Fibroblast of gingiva (primary cell): ENCODE measurements around the gene CTSA.
"Not testable (repeated sequence)": the region's sequence is repeated elsewhere in the genome, so short reads cannot be mapped to it uniquely, and the experiment has no call there.

Source experiments
- DNase-seq: peaks from one replicate; pipeline ENCODE4 v3.0.0-alpha.2; 2011; ENCODE audit warnings: low read depth

The CTSA gene

GRCh38 chr20:45867136-45867818 is 23.9 kb upstream of the CTSA start:
- DNase-seq: no peak

DNA sequence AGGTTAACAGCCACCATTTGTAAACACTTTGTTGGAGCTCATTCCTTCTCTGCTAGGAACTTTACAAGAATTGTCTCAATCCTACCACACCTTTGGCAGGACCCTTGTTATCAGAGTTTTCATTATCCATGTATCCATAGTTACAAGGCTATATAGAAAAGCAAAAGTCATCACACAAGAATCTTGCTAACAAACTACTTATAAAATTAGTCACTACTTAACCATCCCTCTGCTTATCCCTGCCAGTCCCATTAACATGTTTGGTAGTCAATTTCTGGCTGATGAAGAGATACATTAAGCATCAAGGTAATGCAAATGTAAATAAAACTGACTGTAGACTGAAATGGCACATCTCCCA is 23.3 kb upstream of the CTSA start:
- DNase-seq: peak; percentile 24

DNA sequence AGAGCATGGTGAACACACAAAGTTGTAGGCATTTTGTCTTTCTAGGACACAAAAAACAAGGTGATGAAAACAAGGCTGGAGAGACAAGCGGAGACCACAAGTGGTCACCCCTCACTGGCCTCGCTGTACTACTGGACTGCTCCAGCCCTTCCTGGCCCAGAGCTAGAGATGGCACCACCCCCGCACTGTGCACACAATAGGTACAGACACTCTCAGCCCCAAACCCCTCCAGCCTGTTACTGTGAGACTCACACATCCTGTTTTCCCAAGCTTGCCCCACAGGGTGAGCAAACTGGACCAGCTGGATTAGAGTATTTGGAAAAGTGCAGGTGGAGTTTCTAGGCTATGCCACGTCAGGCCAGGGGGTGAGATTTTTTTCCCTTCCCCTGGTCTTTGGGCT is 18.5 kb upstream of the CTSA start:
- DNase-seq: no peak

DNA sequence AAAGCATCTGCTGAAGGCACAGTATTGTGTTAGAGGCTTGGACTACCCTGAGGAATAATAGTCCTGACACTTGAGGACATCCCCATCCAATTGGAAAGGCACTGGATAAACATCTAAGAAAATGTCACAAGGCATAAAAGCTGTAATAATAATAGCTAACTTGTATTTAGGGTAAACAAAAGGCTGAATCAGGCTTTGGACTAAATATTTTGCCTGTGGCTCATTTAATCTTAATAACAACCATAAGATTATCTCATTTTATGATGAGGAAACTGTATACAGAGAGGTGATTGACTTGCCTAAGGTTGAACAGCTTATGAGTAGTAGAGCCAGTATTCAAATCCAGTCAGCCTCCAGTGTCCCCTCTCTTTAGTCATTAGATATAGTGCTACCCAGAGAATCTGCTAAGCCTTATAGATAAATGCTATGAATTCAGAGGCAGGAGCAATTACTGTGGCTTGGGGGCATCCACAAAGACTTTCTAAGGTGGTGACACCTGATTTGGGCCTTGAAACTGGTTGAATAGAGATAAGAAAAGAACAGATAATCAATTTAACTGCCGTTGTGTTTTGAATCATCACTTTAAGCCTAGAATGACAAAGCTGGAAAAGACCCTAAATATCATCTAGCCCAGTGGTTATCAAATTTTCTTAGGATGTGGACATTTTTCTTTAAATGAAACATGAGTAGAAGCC is 17.6 kb upstream of the CTSA start:
- no peak for DNase-seq

- not testable (repeated sequence) for DNase-seq
Measured at GRCh38 chr20:45874104-45874481, 17.0 kb upstream of the CTSA start.

GRCh38 chr20:45874576-45874975 is 16.6 kb upstream of the CTSA start:
- DNase-seq: no peak

GRCh38 chr20:45878076-45878761 is 12.9 kb upstream of the CTSA start:
- DNase-seq: no peak

GRCh38 chr20:45880988-45881788 is 9.9 kb upstream of the CTSA start, which contains the start of gene ZSWIM1:
ZSWIM1 (plus strand) TSS chr20:45881227; CDS start chr20:45882593, 1,366 bp downstream.
- peak; percentile 98 for DNase-seq

GRCh38 chr20:45882469-45883099 is 8.6 kb upstream of the CTSA start:
- DNase-seq: no peak

- no peak for DNase-seq
Measured at GRCh38 chr20:45883100-45883469, 8.1 kb upstream of the CTSA start.

DNA sequence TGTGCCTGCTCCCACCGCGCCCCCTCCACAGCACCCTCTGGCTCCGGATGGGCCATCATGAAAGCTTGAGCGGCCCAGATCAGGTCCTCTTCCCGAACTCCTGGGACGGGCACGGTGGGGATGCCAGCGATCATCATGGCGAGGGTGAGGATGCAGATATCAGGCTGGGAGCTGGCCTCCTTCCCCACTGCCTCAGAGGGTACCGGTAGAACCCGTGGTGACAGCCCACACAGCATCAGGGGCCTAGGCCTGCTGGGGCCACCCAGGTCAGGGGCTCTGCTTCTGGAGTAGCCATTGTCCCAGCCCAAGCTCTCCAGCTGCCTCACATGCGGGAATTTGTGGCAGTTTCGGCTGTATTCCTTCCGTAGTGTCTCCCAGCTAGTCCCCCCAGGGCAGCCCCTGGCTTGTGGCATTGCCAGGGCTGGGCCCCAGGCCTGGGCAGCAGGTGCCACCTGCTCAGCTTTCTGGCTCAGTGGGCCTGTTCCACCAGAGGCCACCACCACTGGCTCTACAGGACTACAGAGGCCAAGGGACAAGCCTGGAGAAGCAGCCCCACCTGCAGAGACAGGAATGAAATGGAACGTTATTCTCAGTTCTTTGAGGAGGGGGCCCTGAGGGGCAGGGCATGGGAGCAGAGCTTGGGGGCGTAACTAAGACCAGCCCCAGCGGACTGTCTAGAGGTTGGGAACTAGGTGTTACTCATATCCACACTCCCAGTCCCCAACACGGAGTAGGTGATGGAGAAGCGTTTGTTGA is 4.4 kb upstream of the CTSA start:
- no peak for DNase-seq

- no peak for DNase-seq
Measured at GRCh38 chr20:45887346-45887715, 3.8 kb upstream of the CTSA start, which contains the start of gene SPATA25. SPATA25 (minus strand) TSS chr20:45887622; CDS start chr20:45887590, 32 bp downstream.

DNA sequence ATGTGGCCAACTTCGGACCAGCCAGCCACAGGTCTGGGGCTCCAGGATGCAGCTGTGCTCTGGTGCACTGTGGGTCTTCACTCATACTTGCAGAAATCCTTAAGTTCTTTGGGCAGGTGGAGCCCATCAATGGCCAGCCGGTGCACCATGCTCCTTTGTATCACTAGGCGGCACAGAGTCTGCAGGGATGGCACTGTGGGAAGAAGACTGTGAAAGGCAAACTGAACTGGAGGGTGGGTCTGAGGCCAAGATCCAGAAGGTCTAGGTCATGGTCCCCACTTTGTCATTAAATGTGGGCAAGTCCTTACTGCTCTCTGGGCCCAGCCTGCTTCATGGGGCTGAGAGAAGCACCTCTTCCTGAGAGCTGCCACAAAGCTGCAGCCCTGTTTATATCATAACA is 2.5 kb upstream of the CTSA start:
- no peak for DNase-seq

DNA sequence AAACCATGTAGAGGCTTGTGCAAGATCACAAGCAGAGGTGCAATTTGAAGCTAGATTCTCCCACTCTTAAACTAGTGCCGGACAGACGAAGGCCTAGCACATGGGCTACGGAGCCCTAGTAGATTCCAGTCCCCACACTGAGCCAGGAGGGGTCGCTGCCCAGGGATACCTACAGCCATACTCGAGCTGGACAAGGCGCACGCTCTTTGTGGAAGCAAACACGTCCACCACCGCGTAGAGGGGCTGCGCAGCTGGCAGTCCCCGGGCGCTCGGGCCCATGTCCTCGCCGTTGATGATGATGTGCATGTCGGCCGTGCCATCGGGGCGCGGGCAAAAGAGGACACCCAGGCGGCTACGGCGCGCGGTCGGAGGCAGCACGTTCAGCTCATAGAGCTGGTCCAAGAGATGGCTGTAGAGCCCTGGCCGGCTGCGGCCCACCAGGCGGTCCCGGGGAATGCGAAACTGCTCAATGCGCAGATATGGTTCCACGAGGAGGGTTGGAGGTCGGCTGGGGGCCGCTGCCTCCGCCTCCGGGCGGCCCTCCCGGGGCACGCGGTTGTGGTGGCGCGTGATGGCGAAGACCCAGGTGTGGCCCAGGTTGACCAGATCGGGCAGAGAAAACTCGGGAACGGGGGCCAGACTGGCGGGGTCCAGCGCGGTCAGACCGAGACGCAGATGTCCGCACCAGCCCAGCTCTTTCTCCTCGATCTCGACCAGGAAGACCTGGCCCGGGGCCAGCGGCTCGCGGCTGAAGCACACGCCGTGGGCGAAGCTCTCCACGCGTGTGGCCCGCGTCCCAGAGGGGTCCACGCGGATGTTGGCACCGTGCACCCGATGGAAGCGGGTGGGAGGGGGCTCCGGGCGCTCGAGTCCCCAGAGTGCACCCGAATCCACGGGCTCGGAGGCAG is 804 bp upstream of the CTSA start:
- DNase-seq: peak; percentile 69

DNA sequence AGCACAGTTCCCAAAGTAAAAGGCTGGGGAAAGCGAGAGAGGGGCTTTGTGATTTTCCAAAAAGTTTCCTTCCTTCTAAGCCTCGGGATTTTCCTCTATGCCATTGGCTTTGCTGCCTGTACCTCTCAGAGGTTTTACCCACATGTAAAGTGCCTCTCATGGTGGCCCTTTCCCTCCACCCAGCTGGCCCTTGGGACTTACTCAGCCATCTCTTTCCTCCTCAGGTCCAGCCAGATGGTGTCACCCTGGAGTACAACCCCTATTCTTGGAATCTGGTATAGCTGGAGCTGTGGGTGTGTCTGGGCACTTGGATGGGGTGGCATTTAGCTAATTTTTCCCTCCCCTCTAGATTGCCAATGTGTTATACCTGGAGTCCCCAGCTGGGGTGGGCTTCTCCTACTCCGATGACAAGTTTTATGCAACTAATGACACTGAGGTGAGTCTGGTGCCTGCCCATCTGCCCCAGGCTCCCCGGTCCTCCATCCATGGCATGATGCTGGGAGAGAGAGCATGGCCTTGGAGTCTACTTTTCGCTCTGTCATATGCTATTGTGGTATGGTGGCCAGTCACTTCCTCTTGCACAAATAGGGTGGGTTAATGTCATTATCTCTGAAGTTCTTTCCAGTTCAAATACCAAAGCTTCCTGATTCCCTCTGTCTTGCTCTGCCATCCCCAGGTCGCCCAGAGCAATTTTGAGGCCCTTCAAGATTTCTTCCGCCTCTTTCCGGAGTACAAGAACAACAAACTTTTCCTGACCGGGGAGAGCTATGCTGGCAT is 1.1 kb downstream of the CTSA start:
- peak; percentile 20 for DNase-seq

GRCh38 chr20:45892828-45893500 is 1.8 kb downstream of the CTSA start:
- no peak for DNase-seq

DNA sequence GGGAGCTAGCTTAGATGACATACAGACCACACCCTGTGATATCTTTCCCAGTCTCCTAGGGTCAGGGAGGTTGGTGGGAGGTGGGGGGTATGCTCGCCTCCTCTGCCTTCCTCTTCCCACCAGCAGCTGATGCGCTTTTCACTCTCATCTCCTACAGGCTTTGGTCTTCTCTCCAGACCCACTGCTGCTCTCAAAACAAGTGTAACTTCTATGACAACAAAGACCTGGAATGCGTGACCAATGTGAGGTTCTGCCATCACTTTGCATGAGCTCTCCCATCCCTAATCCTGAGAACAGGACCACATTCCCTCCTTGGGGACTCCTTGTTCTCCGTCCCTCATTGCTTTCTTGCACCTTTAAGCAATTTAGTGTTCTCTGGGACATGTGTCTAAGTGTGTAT is 2.7 kb downstream of the CTSA start:
- no peak for DNase-seq

- no peak for DNase-seq
Measured at GRCh38 chr20:45894797-45895196, 3.7 kb downstream of the CTSA start.
